ENCODE data around the gene NF2.
A peak's percentile ranks its signal among the peaks of the same experiment; 100 is the strongest.

NF2 gene

DNA sequence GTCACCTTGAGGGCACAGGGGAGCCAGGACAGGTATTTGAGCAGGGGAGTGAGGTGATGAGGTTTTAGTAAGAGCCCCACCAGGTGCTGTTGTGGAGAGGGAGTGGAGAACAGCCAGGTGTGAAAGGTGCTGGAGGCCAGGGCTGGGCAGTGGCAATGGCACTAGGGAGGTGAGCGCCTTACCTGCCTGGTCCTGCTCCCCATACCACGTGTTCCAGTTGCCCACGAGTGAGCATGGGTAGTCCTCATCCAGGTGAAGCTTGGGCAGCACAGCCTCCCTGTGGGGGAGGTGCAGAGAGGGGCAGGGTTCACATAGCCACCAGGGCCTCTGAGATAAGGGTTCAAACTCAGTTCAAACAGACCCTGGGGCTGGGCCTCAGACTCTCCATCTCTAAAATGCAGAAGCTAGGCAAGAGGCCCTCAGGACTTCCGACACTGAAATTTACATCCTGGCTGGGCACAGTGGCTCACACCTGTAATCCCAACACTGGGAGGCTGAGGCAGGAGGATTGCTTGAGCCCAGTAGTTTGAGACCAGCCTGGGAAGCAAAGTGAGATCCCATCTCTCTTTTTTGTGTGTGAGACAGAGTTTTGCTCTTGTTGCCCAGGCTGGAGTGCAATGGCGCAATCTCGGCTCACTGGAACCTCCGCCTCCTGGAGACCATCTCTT is 34.3 kb upstream of the NF2 start:
- no peak for DNase-seq (ENCODE audit: low read depth, low spot score)

DNA sequence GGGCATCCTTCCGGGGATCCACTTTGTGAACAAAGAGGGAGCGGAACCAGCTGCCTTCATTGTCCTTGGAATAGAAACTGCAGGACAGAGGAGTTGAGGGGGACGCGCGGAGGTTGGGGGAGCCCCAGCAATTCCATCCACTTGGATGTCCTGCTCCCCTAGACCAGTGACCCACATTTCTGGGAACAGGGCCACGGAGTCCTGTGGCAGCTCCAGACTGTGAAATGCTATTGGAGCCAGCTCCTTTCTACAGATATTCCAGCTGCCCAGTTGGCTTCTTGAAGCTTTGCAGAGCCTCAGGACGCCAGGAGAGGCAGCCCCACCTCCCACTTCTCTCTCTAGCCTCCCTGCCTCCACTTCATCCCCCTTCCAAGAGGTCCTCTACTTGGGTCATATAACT is 33.0 kb upstream of the NF2 start:
- Histone ChIP-seq H3K9ac (ENCODE audit: insufficient read length, low read depth) (no peak overlapping the region), H3K27me3 (ENCODE audit: insufficient read depth, insufficient read length) (no peaks in the 10 kb centered on the region), H3K9me3 (ENCODE audit: insufficient read depth, low read length) (no peaks in the 10 kb centered on the region), H3K4me3 (ENCODE audit: insufficient read length, low read depth) (no peak overlapping the region), H3K4me1 (ENCODE audit: insufficient read depth, insufficient read length) (peaks cover 3% of the 10 kb centered on the region), H3K36me3 (ENCODE audit: insufficient read depth, insufficient read length, low read length) (peaks cover 32% of the 10 kb centered on the region)
- no peak for TF ChIP-seq ZNF274 (IDR thresholded peaks at IDR 0.05; ENCODE audit: low read depth, low read length)
- TF ChIP-seq SUZ12 (IDR thresholded peaks at IDR 0.05; ENCODE audit: extremely low read depth, insufficient read depth, insufficient read length): no peak
- TF ChIP-seq YY1 (IDR thresholded peaks at IDR 0.05; ENCODE audit: insufficient read depth, insufficient read length): no peak
- no peak for DNase-seq (ENCODE audit: low read depth, low spot score)

More for the DNA sequence above, 34.3 kb upstream of the NF2 start:
- no peak overlapping the region for H3K4me3 ChIP-seq (ENCODE audit: insufficient read length, low read depth)
- H3K4me1 ChIP-seq (ENCODE audit: insufficient read depth, insufficient read length): peaks cover 3% of the 10 kb centered on the region
- H3K9ac ChIP-seq (ENCODE audit: insufficient read length, low read depth): no peak overlapping the region
- no peaks in the 10 kb centered on the region for H3K27me3 ChIP-seq (ENCODE audit: insufficient read depth, insufficient read length)
- no peaks in the 10 kb centered on the region for H3K9me3 ChIP-seq (ENCODE audit: insufficient read depth, low read length)
- peaks cover 39% of the 10 kb centered on the region for H3K36me3 ChIP-seq (ENCODE audit: insufficient read depth, insufficient read length, low read length)
- no peak for TF ChIP-seq SUZ12 (IDR thresholded peaks at IDR 0.05; ENCODE audit: extremely low read depth, insufficient read depth, insufficient read length)
- no peak for TF ChIP-seq ZNF274 (IDR thresholded peaks at IDR 0.05; ENCODE audit: low read depth, low read length)
- no peak for TF ChIP-seq YY1 (IDR thresholded peaks at IDR 0.05; ENCODE audit: insufficient read depth, insufficient read length)

DNA sequence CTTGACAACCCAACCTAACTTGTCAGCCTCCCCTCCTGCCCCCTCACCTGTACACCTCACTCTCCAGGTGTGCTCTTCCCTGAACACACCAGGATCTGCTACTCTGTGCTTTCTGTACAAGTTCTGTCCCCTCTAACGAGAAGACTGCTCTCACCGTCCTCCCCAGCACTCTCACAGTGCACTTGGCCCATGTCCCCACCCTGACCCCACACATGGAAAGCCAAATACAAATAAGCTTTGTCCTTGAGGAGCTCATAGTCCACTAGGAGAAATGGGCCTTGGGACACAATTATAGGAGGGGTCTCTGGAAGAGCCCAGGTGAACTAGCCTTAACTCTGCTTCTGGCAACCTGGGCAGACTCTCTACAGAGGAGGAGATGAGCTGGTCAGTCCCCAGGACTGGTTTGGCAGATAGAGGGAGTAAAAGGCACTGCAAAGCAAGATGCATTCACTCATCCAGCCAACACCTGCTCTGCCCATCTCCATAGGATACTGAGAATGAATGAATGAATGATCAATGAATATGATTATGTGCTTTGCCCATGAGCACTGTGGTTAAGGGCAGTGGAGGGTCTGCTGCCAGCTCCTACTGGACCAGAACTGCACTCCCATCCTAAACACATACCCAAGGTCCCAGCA is 32.4 kb upstream of the NF2 start:
- Histone ChIP-seq H3K9ac (ENCODE audit: insufficient read length, low read depth) (no peak overlapping the region), H3K4me3 (ENCODE audit: insufficient read length, low read depth) (no peak overlapping the region), H3K4me1 (ENCODE audit: insufficient read depth, insufficient read length) (peaks cover 3% of the 10 kb centered on the region), H3K36me3 (ENCODE audit: insufficient read depth, insufficient read length, low read length) (peaks cover 29% of the 10 kb centered on the region), H3K9me3 (ENCODE audit: insufficient read depth, low read length) (no peaks in the 10 kb centered on the region), H3K27me3 (ENCODE audit: insufficient read depth, insufficient read length) (no peaks in the 10 kb centered on the region)
- TF ChIP-seq ZNF274 (IDR thresholded peaks at IDR 0.05; ENCODE audit: low read depth, low read length): no peak
- no peak for TF ChIP-seq YY1 (IDR thresholded peaks at IDR 0.05; ENCODE audit: insufficient read depth, insufficient read length)
- TF ChIP-seq SUZ12 (IDR thresholded peaks at IDR 0.05; ENCODE audit: extremely low read depth, insufficient read depth, insufficient read length): no peak
- DNase-seq (ENCODE audit: low read depth, low spot score): no peak

DNA sequence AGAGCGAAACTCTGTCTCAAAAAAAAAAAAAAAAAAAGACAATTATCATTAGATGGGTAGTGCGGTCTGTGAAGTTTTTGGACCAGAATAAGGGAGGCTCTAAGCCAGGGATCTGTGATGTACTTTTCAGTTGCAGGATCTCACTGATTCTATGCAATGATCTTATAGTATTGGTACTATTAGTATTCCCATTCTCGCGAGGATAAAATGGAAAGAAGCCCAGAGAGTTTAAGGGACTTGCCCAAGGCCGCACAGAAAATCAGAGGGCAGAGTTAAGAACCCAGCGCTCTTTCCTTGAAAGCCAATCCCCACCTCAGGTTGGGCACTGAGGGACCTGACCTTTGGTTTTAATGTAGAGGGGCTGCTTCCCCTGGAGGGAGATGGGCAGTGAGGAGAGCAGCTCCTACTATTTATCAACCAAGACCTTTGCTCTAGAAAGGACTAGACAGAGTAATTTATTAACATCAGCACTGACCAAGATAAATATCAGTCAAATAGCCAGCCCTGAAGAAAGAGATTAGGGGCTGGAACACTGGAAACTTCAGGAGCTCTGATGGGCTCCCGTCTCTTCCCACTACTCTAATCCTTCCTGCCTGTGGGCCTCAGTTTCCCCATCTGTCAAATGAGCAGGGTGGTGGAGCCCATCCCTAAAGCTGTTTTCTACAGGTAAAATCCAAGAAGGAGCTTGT is 28.5 kb upstream of the NF2 start:
- TF ChIP-seq YY1 (IDR thresholded peaks at IDR 0.05; ENCODE audit: insufficient read depth, insufficient read length): no peak
- no peak for TF ChIP-seq SUZ12 (IDR thresholded peaks at IDR 0.05; ENCODE audit: extremely low read depth, insufficient read depth, insufficient read length)
- TF ChIP-seq ZNF274 (IDR thresholded peaks at IDR 0.05; ENCODE audit: low read depth, low read length): no peak
- Histone ChIP-seq H3K27me3 (ENCODE audit: insufficient read depth, insufficient read length) (no peaks in the 10 kb centered on the region), H3K4me1 (ENCODE audit: insufficient read depth, insufficient read length) (peaks cover 5% of the 10 kb centered on the region), H3K36me3 (ENCODE audit: insufficient read depth, insufficient read length, low read length) (peaks cover 22% of the 10 kb centered on the region), H3K9me3 (ENCODE audit: insufficient read depth, low read length) (no peaks in the 10 kb centered on the region), H3K4me3 (ENCODE audit: insufficient read length, low read depth) (no peak overlapping the region), H3K9ac (ENCODE audit: insufficient read length, low read depth) (no peak overlapping the region)
- DNase-seq (ENCODE audit: low read depth, low spot score): no peak

DNA sequence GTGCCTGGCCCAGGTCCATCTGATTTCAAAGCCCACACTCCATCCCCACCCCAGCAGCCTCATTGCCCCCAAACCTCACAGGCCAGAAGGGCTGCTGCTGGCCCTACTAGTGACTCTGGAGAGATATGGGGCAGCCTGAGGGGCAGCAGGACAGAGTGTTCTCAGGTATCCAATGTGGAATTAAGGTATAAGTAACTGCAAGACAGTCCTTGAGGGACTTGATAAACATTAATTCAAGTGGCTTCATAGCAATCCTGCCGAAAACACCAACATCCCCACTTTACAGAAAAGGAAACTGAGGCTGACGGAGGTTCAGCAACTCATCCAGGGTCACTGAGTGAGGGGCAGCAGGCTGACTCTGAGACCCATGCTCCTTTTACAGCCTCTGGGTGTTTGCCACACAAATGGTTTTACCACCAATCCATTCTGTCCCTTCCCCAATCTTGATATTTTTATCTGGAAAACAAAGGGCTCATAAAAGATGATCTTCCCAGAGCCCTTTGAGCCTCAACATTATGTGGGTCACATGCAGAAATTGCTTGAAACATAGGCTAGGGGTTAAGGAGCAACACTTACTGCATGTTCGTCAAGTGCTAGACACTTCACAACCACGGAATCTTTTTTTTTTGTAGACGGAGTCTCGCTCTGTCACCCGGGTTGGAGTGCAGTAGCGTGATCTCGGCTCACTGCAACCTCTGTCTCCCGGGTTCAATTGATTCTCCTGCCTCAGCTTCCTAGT is 24.8 kb upstream of the NF2 start:
- no peaks in the 10 kb centered on the region for H3K27me3 ChIP-seq (ENCODE audit: insufficient read depth, insufficient read length)
- H3K4me1 ChIP-seq (ENCODE audit: insufficient read depth, insufficient read length): peaks cover 6% of the 10 kb centered on the region
- DNase-seq (ENCODE audit: low read depth, low spot score): no peak
- H3K4me3 ChIP-seq (ENCODE audit: insufficient read length, low read depth): no peak overlapping the region
- peaks cover 16% of the 10 kb centered on the region for H3K36me3 ChIP-seq (ENCODE audit: insufficient read depth, insufficient read length, low read length)
- no peaks in the 10 kb centered on the region for H3K9me3 ChIP-seq (ENCODE audit: insufficient read depth, low read length)
- TF ChIP-seq ZNF274 (IDR thresholded peaks at IDR 0.05; ENCODE audit: low read depth, low read length) (no peak), YY1 (IDR thresholded peaks at IDR 0.05; ENCODE audit: insufficient read depth, insufficient read length) (no peak), SUZ12 (IDR thresholded peaks at IDR 0.05; ENCODE audit: extremely low read depth, insufficient read depth, insufficient read length) (no peak)
- H3K9ac ChIP-seq (ENCODE audit: insufficient read length, low read depth): no peak overlapping the region

DNA sequence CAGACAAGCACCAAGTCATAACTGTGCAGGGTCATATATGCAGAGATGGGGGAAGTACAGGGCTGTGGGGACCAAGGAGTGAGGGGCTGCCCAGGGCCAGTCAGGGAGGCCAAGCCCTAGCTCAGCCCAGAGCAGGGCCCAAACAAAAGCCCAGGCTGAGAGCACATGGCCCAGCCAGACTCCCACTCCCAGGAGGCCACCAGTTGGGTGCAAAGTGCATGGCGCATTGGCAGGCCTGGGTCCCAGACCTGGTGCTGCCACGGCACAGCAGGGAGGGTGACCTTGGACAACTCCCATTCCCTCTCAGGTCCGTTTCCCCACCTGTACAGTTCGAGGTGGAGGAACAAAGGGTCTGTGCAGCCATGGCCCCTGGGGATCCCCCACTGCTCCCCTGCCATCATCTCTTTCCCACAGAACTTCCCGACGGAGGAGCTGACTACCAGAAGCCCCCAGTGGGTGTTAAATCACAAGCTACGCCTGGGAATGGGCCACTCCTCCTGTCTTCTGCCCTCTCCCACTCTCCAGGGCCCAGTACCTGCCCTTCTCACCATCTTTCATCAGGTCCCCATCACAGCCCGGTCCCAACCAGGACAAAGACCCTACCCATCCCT is 23.1 kb upstream of the NF2 start:
- Histone ChIP-seq H3K9ac (ENCODE audit: insufficient read length, low read depth) (peak overlapping the region; percentile 93), H3K36me3 (ENCODE audit: insufficient read depth, insufficient read length, low read length) (peaks cover 14% of the 10 kb centered on the region), H3K9me3 (ENCODE audit: insufficient read depth, low read length) (no peaks in the 10 kb centered on the region), H3K4me1 (ENCODE audit: insufficient read depth, insufficient read length) (peaks cover 6% of the 10 kb centered on the region), H3K4me3 (ENCODE audit: insufficient read length, low read depth) (peak overlapping the region; percentile 73), H3K27me3 (ENCODE audit: insufficient read depth, insufficient read length) (no peaks in the 10 kb centered on the region)
- no peak for DNase-seq (ENCODE audit: low read depth, low spot score)
- TF ChIP-seq YY1 (IDR thresholded peaks at IDR 0.05; ENCODE audit: insufficient read depth, insufficient read length) (no peak), ZNF274 (IDR thresholded peaks at IDR 0.05; ENCODE audit: low read depth, low read length) (no peak), SUZ12 (IDR thresholded peaks at IDR 0.05; ENCODE audit: extremely low read depth, insufficient read depth, insufficient read length) (no peak)

All from NT2/D1 (cell line).